DND-41 (cell line): Measurements from ENCODE around the gene FBF1.

Source experiments
- ATAC-seq: fragments of 200-7000 bp; cut with Tn5 transposase; 3 replicates; pipeline ENCODE4 v1.9.1; 2021; ENCODE audit warnings: low read depth; ENCODE audit not compliant: insufficient read depth
- DNase-seq: peaks from one replicate; pipeline ENCODE4 v3.0.0-alpha.2; 2020
- H2AFZ ChIP-seq: 2 replicates; pipeline ENCODE4 v1.6.0; 2012; ENCODE audit warnings: low read depth, low read length
- H3K27ac ChIP-seq: 2 replicates; pipeline ENCODE4 v1.5.1; 2012; ENCODE audit warnings: low read length, inconsistent platforms
- H3K27me3 ChIP-seq: fragments of 200-600 bp; sonication (generic); 2 replicates; pipeline ENCODE4 v1.6.0; 2012; ENCODE audit warnings: low read length, mild to moderate bottlenecking, inconsistent platforms; ENCODE audit not compliant: insufficient read depth, poor library complexity
- H3K36me3 ChIP-seq: 2 replicates; pipeline ENCODE4 v1.5.1; 2012; ENCODE audit warnings: low read length, inconsistent platforms; ENCODE audit not compliant: insufficient read depth
- H3K4me1 ChIP-seq: 2 replicates; pipeline ENCODE4 v1.5.1; 2012; ENCODE audit warnings: mild to moderate bottlenecking, low read length; ENCODE audit not compliant: insufficient read depth
- H3K4me2 ChIP-seq: 2 replicates; pipeline ENCODE4 v1.6.0; 2012; ENCODE audit warnings: mild to moderate bottlenecking, moderate library complexity, low read length, inconsistent platforms; ENCODE audit not compliant: insufficient read depth
- H3K4me3 ChIP-seq, 2 experiments: fragments of 200-600 bp in 1 of 2; shearing (Covaris generic) in 1 of 2; 2 replicates each; pipeline ENCODE4 v1.5.1; 2012 to 2016; ENCODE audit warnings: inconsistent platforms in 2 of 2, low read length in 2 of 2, mild to moderate bottlenecking in 2 of 2, low read depth in 1 of 2, moderate library complexity in 1 of 2
- H3K79me2 ChIP-seq: 2 replicates; pipeline ENCODE4 v1.6.0; 2012; ENCODE audit warnings: low read length, inconsistent platforms; ENCODE audit not compliant: insufficient read depth
- H3K9ac ChIP-seq: 2 replicates; pipeline ENCODE4 v1.6.0; 2012; ENCODE audit warnings: low read depth, mild to moderate bottlenecking, inconsistent platforms, low read length, moderate library complexity
- H3K9me3 ChIP-seq: 2 replicates; pipeline ENCODE4 v1.5.1; 2012; ENCODE audit warnings: low read length, moderate library complexity, mild to moderate bottlenecking, inconsistent platforms; ENCODE audit not compliant: insufficient read depth, severe bottlenecking
- H4K20me1 ChIP-seq: 2 replicates; pipeline ENCODE4 v1.6.0; 2012; ENCODE audit warnings: low read length; ENCODE audit not compliant: insufficient read depth
- CTCF ChIP-seq: IDR thresholded peaks from 2 replicates; pipeline ENCODE4 v1.5.1; 2012; ENCODE audit warnings: borderline replicate concordance, low read length, moderate library complexity, mild to moderate bottlenecking; ENCODE audit not compliant: poor library complexity, severe bottlenecking; ENCODE audit errors: extremely low read depth
- EZH2 ChIP-seq: IDR thresholded peaks from 3 replicates; pipeline ENCODE4 v1.6.1; 2012; ENCODE audit warnings: borderline replicate concordance, low read depth, mild to moderate bottlenecking, moderate library complexity, low read length, inconsistent platforms; ENCODE audit not compliant: severe bottlenecking

The FBF1 gene

GRCh38 chr17:75894049-75894733, 46.7 kb downstream of the FBF1 start:
- 0 out of 2 replicates have a peak overlapping the region, but pooled peaks have one; percentile 97 for H3K4me2 ChIP-seq
- H3K36me3 ChIP-seq, result peaks cover 60% of the 10 kb centered on the region
- H3K27ac ChIP-seq, result no peak overlapping the region
- H3K9me3 ChIP-seq, result no peaks in the 10 kb centered on the region
- no peak overlapping the region; the same call in 1 of the 2 replicates for H3K9ac ChIP-seq
- DNase-seq (no peak), ATAC-seq (no peak)
- TF ChIP-seq EZH2 (no peak), CTCF (no peak)
- no peaks in the 10 kb centered on the region for H3K27me3 ChIP-seq
- peaks cover 35% of the 10 kb centered on the region for H3K79me2 ChIP-seq
- peaks cover 30% of the 10 kb centered on the region for H4K20me1 ChIP-seq
- H3K4me1 ChIP-seq, result peaks cover 32% of the 10 kb centered on the region
- no peak overlapping the region for H2AFZ ChIP-seq
- no peak overlapping the region for H3K4me3 ChIP-seq

GRCh38 chr17:75893305-75894048, 47.4 kb downstream of the FBF1 start:
- ATAC-seq, result no peak
- Histone ChIP-seq H2AFZ (no peak overlapping the region), H3K79me2 (peaks cover 35% of the 10 kb centered on the region), H3K4me1 (peaks cover 32% of the 10 kb centered on the region), H3K4me3 (no peak overlapping the region), H3K9me3 (no peaks in the 10 kb centered on the region), H3K9ac (0 out of 2 replicates have a peak overlapping the region, but pooled peaks have one; percentile 11), H3K4me2 (no peak overlapping the region), H4K20me1 (peaks cover 30% of the 10 kb centered on the region), H3K27ac (no peak overlapping the region), H3K36me3 (peaks cover 54% of the 10 kb centered on the region), H3K27me3 (no peaks in the 10 kb centered on the region)
- TF ChIP-seq CTCF (no peak), EZH2 (no peak)
- no peak for DNase-seq

- Histone ChIP-seq H4K20me1 (peaks cover 30% of the 10 kb centered on the region), H3K79me2 (peaks cover 35% of the 10 kb centered on the region), H3K27ac (no peak overlapping the region), H3K9me3 (no peaks in the 10 kb centered on the region), H3K4me2 (no peak overlapping the region), H3K9ac (0 out of 2 replicates have a peak overlapping the region, but pooled peaks have one; percentile 11), H3K36me3 (peaks cover 46% of the 10 kb centered on the region), H3K27me3 (no peaks in the 10 kb centered on the region), H2AFZ (no peak overlapping the region), H3K4me1 (peaks cover 31% of the 10 kb centered on the region), H3K4me3 (no peak overlapping the region)
- ATAC-seq, result no peak
- TF ChIP-seq EZH2 (no peak), CTCF (no peak)
- DNase-seq, result no peak
Measured at GRCh38 chr17:75892556-75893224, 48.2 kb downstream of the FBF1 start.
